Fibroblast of peridontal ligament (primary cell): ENCODE measurements around the gene NCAN.

Source experiments
- DNase-seq: peaks from one replicate; pipeline ENCODE4 v3.0.0-alpha.2; 2010; ENCODE audit errors: extremely low read depth

NCAN gene

DNA sequence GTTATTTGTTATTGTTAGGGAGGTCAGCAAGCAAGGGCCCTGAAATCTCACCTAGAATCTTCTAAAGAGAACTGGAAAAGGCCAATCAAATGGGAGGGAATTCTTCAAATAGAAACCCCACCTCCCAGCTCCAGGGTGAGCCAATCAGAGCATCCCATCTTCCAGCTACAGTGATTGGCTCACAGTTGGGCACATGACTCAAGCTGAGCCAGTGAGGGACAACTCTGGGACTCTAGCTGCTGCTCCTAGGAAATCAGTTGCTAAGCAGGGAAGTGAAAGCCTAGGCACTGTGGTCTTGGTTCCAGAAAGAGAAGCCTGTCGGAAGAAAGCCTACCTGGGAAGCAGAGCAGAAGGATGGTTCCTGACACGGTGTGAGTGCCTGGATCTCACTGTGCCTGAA lies 48.0 kb downstream of the NCAN start:
- peak; percentile 4 for DNase-seq

DNA sequence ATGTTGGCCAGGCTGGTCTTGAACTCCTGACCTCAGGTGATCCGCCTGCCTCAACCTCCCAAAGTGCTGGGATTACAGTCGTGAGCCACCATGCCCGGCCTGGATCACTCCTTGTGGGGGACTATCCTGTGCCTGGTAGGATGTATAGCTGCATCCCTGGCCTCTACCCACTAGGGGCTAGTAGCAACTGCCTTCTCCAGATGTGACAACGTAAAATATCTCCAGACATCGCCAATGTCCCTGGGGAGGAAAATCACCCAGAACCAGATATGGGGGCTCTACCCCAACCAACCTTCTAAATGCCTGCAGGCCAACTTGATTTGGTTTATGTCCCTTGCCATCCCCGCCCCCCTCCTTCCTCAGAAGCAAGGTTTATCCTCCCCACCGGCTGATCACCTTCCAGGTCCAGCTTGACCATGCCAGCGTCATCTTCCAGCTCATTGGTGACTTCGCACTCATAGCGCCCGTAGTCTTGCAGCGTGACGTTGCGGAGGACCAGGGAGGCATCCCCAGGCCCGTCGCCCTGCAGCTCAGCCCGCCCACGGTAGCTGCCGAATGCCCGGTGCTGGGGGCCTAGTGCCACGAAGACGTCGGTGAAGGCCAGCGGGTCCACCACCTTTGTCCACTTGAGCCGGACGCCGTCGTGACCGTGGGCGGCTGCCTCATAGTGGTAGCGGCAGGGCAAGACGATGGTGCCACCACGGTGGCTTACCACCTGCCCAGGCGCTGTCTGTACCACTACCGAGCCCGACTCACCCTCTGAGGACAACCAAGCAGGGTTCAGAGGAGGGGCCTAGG lies 48.9 kb downstream of the NCAN start:
- no peak for DNase-seq

DNA sequence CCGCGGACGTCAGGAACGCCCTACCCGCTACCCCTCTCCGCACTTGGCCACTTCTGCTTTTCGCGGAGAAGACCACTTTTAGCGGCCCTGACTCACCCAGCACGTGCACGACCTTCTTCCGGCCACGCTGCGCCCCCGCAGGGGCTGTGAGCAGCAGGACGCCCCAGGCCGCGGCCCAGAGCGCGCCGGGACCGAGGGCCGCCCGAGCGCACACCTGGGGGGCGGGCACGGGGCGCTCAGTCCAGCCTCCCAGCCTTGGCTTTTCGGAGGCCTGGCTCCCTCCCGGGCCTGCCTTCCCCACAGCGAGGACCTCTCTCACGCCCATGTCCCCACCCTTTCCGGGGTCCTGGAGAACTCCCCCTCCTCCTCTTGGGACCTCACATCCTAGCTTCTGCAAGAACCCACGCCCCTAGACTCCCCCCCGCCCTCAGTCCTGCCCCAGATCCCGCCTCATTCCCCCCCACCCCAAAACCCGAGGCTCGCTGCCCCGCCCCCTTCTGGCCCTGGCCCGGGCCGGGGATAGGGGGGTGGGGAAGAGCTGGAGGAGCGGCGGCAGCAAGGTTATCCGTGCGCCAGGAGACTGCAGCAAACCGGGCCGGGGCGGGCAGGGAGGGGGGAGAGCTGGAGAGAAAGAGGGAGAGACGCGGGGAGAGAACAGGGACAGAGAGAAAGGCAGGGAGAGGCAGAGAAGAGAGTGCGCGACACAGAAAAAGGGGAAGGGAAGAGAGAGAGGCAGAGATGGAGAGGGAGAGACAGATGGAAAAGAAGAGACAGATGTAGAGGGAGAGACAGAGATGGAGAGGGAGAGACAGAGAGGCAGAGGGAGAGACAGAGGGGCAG lies 49.8 kb downstream of the NCAN start:
- no peak for DNase-seq

DNA sequence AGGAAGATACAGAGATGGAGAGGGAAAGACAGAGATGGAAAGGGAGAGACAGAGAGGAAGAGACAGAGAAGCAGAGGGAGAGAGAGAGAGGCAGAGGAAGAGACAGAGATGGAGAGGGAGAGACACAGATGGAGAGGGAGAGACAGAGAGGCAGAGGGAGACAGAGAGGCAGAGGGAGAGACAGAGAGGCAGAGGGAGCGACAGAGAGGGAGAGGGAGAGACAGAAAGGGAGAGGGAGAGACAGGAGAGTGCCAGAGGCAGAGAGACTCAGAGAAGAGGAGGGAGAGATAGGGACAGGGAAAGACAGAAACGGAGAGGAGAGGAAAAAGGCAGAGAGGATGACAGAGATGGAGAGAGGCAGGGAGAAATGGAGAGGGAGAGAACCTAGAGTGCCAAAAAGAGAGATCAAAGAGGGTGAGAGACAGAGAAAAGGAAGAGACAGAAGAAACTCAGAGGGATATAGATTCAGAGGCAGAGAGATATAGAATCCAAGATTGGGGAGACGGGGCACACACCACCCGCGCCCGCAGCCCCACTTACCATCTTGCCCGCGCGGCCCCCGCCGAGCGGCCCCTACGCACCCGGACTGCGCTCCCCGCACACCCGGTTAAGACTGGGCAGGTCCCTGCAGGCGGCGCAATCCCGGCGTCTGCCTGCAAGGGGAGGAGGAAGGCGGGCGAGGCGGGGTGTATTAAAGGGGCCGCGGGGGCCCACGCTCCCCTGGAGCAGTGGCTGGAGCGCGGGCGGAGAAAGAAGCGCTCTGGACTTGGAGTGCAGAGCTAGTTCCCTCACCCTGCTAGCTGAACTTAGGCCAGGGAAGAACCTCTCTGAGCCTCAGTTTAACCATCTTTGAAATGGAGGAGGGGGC lies 50.7 kb downstream of the NCAN start:
- no peak for DNase-seq

DNA sequence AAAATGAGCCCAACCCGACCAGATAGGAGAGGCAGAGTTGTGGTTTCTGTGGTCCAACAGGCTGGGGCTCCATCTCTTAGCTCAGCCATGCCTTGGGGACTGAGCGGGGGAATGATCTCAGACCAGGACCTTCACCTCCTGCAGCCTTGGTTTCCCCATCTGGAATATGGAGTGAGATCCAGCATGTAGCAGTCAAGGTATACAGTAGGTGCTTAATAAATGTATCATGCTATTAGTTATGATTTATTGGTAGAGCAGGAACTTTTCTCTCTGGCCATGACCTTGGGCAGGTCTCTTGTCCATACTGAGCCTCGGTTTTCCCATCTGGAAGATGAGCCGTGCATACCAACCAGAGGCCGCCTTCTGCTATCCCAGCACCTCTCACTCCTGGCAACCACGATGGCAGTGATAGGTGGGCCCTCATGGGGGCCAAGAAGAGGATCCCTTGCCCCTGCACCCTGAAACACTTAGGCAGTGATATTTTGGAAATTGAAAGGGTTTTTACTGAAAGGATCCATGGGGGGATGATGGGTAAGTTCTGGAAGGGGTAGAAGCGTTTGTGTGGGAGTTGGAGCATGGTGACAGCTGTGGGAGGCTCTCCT lies 52.2 kb downstream of the NCAN start:
- no peak for DNase-seq

DNA sequence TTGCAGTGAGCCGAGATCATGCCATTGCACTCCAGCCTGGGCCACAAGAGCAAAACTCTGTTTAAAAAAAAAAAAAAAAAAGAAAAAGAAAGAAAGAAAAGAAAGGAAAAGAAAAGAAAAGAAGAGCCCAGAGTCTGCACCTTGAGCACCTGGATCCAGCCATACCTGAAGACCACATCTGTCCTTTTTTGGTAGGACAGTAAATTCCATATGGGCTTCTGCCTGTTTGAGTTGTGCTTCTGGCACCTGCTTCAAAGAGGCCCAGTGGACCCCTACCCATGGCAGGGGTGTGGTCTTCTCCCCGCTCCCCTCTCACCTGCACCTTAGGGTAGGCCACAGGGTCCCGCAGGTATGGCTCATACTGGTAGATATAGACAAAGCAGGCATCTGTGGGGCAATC lies 55.5 kb downstream of the NCAN start:
- no peak for DNase-seq

DNA sequence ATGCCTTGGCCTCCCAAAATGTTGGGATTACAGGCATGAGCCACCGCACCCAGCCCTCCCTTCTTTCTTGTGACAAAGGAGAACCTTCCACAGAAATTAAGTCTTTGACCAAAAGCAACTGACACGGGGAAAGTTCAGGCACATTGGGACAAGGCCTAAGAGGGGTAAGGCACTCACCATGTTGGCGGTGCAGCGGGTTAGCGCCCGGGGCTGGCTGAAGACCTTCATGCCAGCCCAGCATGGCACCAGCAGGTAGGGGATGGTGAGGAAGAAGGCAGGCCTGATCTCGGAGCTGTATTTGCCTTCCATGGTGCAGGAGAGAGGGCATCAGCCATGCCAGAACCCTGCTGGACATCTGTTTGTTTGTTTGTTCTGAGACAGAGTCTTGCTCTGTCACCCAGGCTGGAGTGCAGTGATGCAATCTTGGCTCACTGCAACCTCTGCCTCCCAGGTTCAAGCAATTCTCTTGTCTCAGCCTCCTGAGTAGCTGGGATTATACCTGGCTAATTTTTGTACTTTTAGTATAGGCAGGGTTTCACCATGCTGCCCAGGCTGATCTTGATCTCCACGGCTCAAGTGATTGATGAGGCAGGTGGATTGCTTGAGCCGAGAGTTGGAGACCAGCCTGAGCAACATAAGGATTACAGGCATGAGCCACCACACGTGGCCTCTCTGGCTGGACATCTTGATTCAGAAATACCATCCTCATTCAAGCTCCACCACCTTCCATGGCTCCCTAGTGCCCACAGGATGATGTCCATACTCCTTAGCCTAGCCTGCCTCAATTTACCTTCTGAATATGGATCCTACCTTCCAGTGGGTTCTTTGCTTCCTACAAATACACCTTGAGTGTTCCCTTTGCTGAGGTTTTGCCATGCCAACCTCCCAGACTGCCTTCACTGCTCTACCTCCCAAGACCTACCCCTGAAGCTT lies 57.0 kb downstream of the NCAN start:
- no peak for DNase-seq

DNA sequence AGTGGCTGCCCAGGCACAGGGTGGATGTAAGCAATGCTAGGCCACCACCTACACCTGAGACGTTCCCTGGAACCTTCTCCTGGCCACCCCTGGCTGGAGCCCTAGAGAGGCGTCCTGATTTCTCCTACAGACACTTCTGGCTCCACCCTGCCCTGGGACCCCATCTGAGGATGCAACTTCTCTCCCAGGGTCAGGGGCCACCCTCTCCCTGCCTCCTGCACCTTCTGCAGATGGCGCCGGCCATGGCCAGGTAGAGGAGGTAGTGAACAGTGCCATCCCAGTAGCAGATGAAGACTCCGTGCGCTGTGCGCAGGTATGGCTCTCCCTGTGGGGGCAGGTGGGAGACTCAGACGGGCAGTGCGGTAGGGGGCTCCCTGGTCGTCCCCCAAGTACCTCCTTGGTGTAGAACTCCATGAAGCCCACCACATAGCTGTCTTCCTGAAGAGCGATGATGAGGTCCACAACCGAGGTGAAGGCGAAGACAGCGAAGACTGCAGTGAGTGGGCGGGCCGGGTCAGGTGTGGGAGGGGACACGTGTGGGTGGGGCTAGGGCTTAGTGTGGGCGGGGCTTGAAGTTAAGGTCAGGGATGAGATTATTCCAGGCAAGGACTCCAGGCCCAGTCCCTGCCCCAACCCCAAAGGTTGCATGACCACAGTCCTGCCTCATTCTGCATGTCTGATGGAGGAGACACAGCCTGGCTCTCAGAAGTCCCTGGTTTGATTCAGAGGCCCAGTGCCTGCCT lies 58.4 kb downstream of the NCAN start:
- no peak for DNase-seq

DNA sequence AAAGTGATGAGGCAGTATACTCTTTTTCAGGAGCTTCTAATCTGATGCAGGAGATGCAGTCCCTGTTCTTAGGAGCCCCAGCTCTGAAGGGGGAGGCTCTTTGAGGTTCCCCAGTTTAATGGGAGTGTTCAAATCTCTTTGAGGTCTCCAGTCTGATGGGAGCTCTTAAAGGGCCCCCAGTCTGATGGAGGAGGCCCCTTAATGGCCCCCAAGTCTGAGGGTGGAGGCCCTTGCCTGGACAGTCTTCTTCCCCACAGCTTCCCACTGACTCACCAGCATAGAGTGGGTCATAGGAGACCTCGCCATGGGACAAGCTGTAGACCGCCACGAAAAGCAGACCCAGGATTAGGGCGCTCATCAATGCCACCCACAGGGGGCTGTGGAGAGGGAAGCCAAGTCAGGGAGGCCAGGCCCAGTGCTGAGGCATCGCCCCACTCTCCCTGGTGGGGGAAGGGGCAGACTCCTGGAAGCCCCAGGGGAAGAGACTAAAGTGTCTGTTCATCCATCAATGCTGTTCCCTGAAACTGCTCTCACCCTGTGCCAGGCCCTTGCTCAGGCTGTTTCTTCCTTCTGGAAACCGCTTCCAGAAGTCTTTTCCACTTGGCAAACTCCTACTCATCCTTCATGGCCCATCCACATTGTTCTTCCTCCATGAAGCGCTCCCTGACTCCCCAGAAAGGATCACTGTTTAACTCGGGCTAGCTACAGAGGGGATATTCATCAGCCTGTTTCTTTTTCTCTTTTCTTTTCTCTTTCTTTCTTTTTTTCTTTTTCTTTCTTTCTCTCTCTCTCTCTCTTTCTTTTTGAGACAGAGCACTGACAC lies 59.2 kb downstream of the NCAN start:
- DNase-seq: no peak

DNA sequence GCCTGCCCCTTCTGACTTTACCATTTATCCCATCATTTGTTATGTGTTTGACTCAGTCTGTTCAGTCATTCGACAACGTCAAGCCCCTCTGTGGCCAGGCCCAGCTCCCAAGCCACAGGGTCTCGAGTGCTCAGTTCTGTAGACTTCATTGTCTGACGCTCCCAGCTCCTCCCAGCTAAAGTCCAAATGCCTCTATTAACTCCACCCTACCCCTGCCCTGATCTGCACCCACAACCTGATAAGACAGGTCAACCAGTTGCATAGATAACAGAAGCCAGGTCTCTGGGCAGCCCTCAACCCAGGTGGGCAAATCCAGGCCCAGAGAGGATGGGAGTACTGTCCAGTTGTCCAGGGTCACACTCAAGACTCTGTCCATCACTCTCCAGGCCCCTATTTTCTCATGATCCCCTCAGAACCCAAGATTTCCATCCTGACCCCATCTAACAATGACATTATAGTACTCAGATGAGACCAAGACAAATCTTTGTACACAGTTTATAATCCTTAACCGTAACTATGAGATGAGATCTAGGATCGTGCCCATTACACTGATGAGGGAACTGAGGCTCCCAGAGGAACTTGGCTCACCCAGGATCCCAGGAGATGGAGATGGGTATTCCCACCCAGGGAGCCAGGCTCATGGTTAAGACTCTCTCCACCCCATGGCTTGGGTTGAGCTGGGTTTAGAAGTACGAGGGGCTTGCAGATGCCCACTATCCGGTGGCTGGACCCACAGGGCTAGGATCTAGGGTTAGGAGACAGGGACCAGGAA lies 60.3 kb downstream of the NCAN start:
- no peak for DNase-seq

DNA sequence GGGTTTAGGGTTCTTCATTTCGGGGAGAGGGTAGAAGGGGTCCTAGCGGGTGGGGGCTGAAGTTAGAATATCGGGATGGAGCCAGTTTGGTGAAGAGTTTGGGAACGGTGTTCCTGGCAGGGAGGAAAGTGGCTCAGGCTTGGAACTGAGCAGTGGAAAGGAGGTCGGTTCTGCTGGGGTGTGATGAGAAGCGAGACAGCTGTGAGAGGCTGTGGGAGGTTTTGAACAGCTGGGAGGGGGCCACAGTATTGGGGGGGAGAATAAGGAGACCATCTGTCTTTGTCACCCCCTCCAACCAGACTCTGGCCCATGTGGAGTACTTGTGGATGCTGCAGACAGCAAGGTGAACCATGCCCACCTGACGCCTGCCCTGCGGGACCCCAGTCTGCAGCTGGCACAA lies 62.4 kb downstream of the NCAN start:
- no peak for DNase-seq

DNA sequence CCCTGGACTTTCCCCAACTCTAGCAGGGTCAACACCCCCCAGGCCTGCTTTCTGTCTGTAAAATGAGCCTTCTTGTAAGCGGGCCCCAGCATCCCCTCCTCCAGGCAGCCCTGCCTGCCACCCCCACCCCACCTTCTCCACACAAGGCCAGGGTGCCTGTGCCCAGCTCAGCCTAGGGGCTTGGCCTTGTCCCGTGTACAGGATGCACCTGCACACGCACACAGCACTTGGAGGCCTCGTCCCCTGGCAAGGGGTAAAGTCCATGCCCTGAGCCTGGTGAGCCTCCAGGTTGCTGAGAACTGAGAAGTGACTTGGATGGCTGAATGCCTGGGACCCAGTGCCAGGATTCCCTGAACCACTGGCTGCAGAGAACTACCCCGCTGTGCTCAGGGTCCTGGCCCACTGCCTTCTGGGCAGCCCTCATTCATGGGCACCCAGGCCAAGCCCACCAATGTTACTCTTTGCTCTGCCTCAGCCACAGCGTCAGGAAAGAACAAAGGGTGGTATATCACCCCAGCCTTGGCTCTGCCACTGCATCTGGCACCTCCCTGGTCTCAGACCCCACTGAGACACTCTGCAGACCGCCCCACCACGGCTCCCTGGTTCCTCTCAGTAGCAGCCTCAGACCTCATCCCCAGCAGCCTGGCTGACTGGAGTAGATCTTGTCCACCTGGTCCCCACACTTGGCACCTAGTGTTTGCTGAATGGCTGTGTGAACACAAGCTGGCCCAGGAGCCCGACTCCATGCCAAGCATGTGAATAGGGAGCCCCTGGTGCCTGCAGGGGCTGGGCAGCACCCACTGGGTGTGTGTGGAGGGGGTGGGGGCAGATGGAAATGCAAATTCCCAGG lies 63.2 kb downstream of the NCAN start:
- no peak for DNase-seq

DNA sequence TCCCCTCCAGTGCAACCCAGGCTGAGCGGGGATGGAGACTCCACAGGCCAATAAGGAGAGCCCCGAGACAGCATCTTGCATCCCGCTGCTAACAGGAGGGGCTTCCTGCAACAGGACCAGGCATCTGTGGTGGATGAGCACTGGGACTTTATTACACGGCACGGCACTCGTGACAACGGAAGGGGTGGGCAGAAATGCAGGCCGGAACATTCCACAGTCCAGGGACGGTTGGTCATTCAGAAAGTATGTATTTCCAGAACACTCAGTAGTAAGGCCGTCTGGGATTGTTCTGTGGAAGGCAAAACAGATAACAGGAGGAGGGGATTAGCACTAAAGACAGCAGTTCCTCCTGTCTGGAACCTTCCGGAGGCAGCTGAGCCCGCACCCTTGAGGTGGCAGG lies 64.6 kb downstream of the NCAN start:
- DNase-seq: no peak

DNA sequence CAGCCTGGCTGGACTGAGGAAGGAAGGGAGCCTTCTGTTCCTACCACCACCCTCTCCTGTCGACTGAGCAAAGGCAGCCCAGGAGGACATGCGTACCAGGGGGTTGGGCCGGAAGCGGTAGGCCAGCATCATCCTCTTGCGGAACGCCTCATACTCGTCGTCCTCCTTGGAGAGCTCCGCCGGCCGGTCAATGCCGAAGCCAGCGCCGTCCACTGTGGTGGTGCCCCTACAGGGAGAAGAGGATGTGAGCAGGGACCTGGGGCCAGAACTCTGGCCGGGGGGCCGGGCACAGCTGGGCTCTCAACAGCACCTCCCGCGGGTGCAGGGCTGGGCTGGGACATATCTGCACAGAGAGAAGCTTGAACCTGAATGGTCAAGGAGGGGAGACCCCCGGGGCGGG lies 65.1 kb downstream of the NCAN start:
- no peak for DNase-seq

DNA sequence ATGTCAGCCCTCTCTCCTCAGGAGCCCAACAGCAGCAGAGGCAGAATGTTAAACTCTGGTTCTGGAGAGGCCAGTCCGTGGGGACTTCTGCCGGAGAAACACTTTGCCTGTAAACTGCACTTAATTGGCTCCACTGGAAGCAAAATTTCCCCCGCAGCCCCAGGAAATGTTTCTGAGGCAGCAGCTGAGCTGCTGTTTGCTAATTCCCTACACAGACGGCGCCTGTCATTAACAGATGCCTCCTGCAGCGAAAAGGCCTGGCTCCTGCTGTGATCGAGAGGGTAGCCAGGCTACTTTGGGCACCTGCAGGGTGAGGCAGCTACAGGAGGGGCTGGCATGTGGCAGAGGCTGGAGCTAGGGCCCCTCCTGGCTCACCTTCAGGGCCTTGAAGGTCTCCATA lies 66.6 kb downstream of the NCAN start:
- DNase-seq: no peak

DNA sequence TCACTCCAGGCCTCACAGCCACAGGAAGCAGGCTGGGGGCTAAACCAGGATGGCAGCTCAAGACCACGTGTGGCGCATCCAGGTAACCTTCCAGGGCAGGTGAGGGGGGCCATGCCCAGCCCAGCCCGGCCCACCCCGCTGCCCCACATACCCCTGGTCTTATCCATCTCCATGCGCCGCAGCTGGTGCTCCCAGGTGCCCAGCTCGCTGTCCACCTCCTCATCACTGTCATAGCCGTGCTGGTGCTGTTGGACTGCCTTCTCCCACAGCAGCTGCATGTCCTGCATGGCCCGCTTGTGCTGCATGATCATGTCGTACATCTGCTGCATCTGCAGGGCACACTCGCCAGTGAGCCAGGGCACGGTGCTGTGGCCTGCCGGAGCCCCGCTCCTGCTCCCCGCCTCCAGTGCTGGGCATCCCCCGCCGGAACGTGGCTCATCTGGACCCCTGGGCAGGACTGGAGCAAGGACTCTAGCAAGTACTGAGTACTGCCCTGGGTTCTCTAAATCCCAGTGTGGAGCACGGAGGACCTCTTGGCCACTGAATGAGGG lies 67.4 kb downstream of the NCAN start:
- DNase-seq: no peak

DNA sequence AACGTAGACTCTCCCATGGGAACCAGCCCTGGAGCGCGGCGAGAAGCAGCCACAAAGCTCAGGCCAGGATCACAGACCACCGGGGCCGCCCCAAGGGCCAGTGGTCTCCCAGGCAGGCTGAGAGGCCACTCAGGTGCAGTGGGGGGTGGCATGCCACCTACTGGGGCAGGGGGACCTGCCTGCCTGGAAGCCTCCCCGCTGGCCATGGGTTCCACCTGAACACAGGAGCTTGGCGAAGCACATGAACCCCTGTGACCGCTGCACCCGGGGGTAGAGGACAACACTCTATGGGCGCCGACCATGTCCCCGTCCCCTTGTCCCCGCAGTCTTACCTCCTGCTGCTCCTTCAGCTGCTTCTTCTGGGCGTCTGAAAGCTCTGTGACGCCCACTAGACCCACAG lies 68.1 kb downstream of the NCAN start:
- no peak for DNase-seq
